Right ventricle myocardium inferior (tissue), 1 donor: ENCODE measurements around the gene SGMS2. TPM values are rescaled to one million over a fixed set of nuclear protein-coding genes. Genes with fewer than 3 reads are reported as not detected.

Experiments used
- ATAC-seq: fragments of 200-7000 bp; cut with Tn5 transposase; one replicate; pipeline ENCODE4 v1.9.1; 2020; ENCODE audit warnings: mild to moderate bottlenecking, moderate library complexity
- DNase-seq: peaks from one replicate; pipeline ENCODE4 v3.0.0; 2021; ENCODE audit errors: missing footprints
- intact Hi-C: fragments of 100-400 bp; cut with DNase I; formaldehyde crosslinking; loops from one replicate; pipeline ENCODE4 v1.11.0; 2022
- total RNA-seq: library from RNA; stranded (reverse); fragmentation: NEBNext Ultra II Directional; extraction: Animal tissue kit (Norgen Biotek cat#: 25700); gene quantifications from one replicate; pipeline ENCODE4 v1.2.1, GENCODE V29; 2021
- donor health status: DM: no; HTN: yes; CAD: no; lungs with severe emphysema.

SGMS2 gene
- total RNA-seq, 1 donor from 2014 or later: 23.2 TPM

GRCh38 chr4:107856901-107857300, 32.2 kb downstream of the SGMS2 start:
- no peak for DNase-seq
- intact Hi-C loops: no loop called here
- no peak for ATAC-seq

GRCh38 chr4:107857741-107858140, 33.0 kb downstream of the SGMS2 start:
- ATAC-seq (no peak), DNase-seq (peak; percentile 40)
- intact Hi-C loops: no loop called here

- DNase-seq: no peak
- ATAC-seq: no peak
- intact Hi-C loops: no loop called here
Observed at GRCh38 chr4:107858158-107858742, 33.5 kb downstream of the SGMS2 start.

GRCh38 chr4:107862658-107863057, 37.9 kb downstream of the SGMS2 start:
- ATAC-seq: peak; percentile 80
- intact Hi-C loops: loop anchor here (5.0 to 10.0 kb wide), 2 partner anchors 35 to 132 kb away; no protein-coding TSS in a partner anchor
- no peak for DNase-seq

- ATAC-seq: no peak
- intact Hi-C loops: loop anchor here (5.0 to 10.0 kb wide), 2 partner anchors 36 to 131 kb away; no protein-coding TSS in a partner anchor
Observed at GRCh38 chr4:107863416-107863815, 38.7 kb downstream of the SGMS2 start.

GRCh38 chr4:107863850-107864371, 39.2 kb downstream of the SGMS2 start:
- DNase-seq (peak; percentile 69), ATAC-seq (peak; percentile 86)
- intact Hi-C loops: loop anchor here (5.0 to 10.0 kb wide), 2 partner anchors 37 to 131 kb away; no protein-coding TSS in a partner anchor

More at GRCh38 chr4:107863416-107863815, 38.7 kb downstream of the SGMS2 start:
- DNase-seq: no peak

GRCh38 chr4:107866726-107867125, 42.0 kb downstream of the SGMS2 start:
- no peak for ATAC-seq
- intact Hi-C loops: loop anchor here (10.0 kb wide), 1 partner anchor 128 kb away; no protein-coding TSS in a partner anchor

GRCh38 chr4:107870236-107870635, 45.5 kb downstream of the SGMS2 start:
- DNase-seq (no peak), ATAC-seq (no peak)
- intact Hi-C loops: no loop called here

More at GRCh38 chr4:107866726-107867125, 42.0 kb downstream of the SGMS2 start:
- no peak for DNase-seq

GRCh38 chr4:107870916-107871786, 46.4 kb downstream of the SGMS2 start:
- no peak for DNase-seq
- intact Hi-C loops: no loop called here
- ATAC-seq: peak; percentile 56

GRCh38 chr4:107874024-107874423, 49.3 kb downstream of the SGMS2 start:
- ATAC-seq: no peak
- intact Hi-C loops: no loop called here
- no peak for DNase-seq

GRCh38 chr4:107876099-107876498, 51.4 kb downstream of the SGMS2 start:
- ATAC-seq (no peak), DNase-seq (no peak)
- intact Hi-C loops: no loop called here

GRCh38 chr4:107877361-107877760, 52.6 kb downstream of the SGMS2 start:
- intact Hi-C loops: no loop called here
- ATAC-seq: no peak
- no peak for DNase-seq

- no peak for ATAC-seq
- intact Hi-C loops: no loop called here
- DNase-seq: no peak
Observed at GRCh38 chr4:107885865-107886264, 61.1 kb downstream of the SGMS2 start.

GRCh38 chr4:107888237-107888636, 63.5 kb downstream of the SGMS2 start:
- intact Hi-C loops: no loop called here
- no peak for DNase-seq
- no peak for ATAC-seq

- intact Hi-C loops: no loop called here
- ATAC-seq (no peak), DNase-seq (no peak)
Observed at GRCh38 chr4:107890779-107891178, 66.0 kb downstream of the SGMS2 start.

- no peak for ATAC-seq
- intact Hi-C loops: no loop called here
- no peak for DNase-seq
Observed at GRCh38 chr4:107891299-107891698, 66.6 kb downstream of the SGMS2 start.

GRCh38 chr4:107893171-107894137, 68.7 kb downstream of the SGMS2 start:
- ATAC-seq (no peak), DNase-seq (no peak)
- intact Hi-C loops: no loop called here

- DNase-seq (no peak), ATAC-seq (no peak)
- intact Hi-C loops: no loop called here
Observed at GRCh38 chr4:107894138-107894603, 69.4 kb downstream of the SGMS2 start.
